COLO668 (cell line): Measurements from ENCODE around the gene FAM98A.

ENCODE experiments used
- DNase-seq: peaks from one replicate; lab custom pipeline; 2025; ENCODE audit not compliant: unreplicated experiment; lab: John Stamatoyannopoulos, UW

FAM98A gene

GRCh38 chr2:33599175-33599942 is at the start of gene FAM98A:
FAM98A (minus strand) TSS chr2:33599299; CDS start chr2:33599221, 78 bp downstream.
- DNase-seq = peak; percentile 98

DNA sequence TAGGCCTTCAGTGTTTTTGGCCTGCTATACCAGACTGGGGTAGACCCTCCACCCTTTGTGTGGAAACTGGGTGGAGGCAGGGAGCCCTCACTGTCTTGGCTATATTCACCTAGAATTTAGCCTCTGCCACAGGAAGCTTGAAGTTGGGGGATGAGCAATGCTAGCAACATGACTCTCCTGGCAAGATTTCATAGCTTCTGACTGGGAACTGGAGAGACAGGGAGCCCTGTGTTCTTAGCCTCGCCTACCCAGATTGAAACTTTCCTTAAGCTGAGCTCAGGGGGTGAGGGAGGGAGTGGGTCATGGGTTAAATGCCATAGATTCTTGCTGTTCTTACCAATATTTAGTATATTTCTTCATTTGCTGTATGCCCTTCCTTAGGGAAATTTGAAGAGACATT is 46.8 kb upstream of the FAM98A start:
- DNase-seq = no peak

GRCh38 chr2:33644215-33644614 is 45.1 kb upstream of the FAM98A start:
- DNase-seq = peak; percentile 2

GRCh38 chr2:33636001-33636400 is 36.9 kb upstream of the FAM98A start:
- DNase-seq = no peak

- DNase-seq = no peak
These were observed 35.3 kb upstream of the FAM98A start for GRCh38 chr2:33634261-33634910.

GRCh38 chr2:33633315-33633714 is 34.2 kb upstream of the FAM98A start:
- DNase-seq = no peak

GRCh38 chr2:33632831-33633230 is 33.7 kb upstream of the FAM98A start:
- no peak for DNase-seq

DNA sequence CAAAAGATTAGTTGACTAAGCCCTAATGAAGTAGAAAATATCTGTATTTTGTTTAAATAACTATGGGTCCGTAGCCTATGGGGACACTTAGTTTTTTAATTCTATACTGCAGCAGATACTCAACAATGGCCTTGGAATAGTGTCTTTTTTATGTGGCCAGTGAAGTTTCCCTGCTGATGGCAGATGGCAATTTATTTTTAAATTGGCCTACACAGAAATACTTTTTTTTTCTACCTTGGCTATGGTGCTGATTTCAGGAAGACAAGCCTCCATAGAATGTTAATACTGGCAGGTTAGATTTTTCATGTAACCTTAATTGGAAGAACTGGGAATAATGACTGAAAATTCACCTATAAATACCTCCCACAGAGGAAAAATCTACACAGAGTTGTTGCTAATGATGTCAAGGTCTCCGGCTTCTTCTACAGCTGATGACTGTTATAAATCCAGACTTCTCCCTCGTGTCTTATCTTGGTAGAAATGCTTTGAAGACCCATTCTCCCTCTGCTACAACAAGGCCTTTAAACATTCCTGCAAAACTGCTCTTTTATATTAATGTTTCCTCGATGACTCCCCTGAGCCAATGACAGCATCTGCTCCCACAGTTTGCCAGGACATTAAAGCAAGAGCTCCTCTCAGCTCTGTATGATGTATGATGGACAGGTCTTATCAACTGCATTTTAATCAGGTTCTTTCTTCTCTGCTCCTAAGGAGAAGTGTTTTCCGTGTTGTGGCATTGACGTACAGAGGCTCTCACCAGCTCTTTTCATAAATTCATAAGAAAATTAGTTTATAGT is 29.1 kb upstream of the FAM98A start:
- DNase-seq = no peak

DNA sequence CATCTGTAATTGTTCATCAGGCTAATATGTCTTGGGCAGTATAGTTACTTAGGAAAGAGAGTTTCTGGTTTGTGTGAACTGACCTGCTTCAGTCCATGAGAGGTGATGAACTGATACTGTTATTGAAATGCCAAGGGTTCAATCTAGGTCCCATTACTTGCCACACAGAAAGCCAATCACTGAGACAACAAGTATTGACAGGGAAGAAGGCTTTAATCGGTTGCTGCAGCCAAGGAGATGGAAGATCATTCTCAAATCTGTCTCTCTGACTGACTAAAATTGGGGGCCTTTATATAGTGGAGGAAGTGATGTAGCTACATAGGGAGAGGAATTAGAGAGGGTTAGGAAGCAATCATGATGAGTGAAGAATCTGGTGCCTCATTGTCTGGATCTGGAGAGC is 19.9 kb upstream of the FAM98A start:
- no peak for DNase-seq

GRCh38 chr2:33617989-33618388 is 18.9 kb upstream of the FAM98A start:
- DNase-seq = no peak

- DNase-seq = no peak
These were observed 18.3 kb upstream of the FAM98A start for GRCh38 chr2:33617401-33617800.

DNA sequence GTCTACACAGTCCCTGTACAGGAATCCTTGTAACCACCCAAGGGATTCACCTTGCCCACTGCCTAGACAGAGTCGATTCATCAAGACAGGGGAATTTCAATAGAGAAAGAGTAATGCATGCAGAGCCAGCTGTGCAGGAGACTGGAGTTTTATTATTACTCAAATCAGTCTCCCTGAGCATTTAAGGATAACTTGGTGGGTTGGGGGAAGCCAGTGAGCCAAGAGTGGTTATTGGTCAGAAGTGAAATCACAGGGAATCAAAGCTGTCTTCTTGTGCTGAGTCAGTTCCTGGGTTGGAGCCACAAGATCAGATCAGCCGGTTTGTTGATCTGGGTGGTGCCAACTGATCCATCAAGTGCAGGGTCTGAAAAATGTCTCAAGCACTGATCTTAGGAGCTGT is 17.8 kb upstream of the FAM98A start:
- no peak for DNase-seq

DNA sequence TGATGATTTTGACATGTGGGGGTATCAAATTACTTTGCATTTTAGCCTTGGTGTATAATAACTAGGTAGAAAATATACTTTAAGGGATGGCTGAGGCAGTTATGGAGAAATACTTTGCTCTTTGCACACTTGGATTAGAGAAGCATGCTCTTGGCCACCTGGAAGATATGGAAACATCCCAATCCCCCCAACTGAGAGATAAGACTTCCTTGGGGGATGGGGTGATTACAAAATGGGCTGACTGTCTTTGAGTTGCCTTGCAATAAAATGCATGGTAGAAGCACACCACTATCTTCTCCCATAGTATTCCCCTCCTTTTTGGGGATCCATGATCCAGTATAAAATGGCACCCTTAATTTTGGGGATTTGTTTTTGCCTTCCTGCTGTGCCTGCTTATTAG is 15.1 kb upstream of the FAM98A start:
- DNase-seq = no peak

DNA sequence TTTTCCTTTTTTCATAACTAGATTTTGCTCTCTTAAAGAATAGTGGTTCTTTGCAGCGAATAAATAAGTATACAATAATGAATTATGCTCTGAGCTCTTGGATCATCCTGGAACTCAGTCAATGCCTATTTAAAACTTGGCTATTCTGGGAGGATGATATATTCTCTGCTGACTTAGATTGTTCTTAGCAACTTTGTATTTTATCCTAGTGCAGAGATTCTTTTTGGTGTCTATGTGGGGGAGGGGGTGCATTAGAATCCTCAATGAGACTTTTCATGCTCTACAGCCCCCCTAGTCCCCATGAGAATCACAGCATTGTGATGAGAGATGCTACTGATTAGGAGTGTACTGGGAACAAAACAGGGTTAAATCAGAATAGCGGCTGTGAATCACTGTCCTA is 8.8 kb upstream of the FAM98A start:
- DNase-seq = no peak

DNA sequence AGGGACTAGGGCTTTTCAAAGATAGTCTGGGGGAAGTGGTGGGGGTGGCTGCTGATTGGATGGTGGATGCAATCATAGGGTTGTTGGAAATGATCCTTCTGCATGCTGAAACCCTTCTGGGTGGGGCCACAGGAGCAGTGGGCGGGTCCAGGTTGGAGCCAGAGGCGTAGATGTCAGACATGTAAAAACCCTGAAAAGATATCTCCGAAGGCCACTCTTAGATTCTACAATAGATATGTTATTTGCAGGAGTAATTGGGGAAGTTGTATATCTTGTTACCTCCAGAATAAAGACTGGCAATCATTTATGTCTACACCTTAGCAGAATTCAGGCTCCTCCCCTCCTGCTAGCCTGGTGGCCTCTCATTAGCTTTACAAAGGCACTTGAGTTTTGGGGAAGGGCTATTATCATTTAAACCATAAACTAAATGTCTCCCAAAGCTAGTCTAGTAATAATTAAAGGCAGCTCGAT is 8.2 kb upstream of the FAM98A start:
- DNase-seq = no peak

DNA sequence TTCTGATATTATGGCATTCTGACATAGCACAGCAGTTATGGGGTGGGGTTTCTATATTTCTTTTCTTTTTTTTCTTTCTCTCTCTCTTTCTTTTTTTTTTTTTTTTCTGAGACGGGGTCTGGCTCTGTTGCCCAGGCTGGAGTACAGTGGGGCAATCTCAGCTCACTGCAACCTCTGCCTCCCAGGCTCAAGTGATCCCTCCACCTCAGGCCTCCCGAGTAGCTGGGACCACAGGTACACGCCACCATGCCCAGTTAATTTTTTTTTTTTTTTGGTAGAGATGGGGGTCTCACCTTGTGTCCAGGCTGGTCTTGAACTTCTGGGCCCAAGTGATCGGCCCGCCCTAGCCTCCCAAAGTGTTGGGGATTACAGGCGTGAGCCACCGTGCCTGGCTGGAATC is 7.5 kb upstream of the FAM98A start:
- DNase-seq = no peak

DNA sequence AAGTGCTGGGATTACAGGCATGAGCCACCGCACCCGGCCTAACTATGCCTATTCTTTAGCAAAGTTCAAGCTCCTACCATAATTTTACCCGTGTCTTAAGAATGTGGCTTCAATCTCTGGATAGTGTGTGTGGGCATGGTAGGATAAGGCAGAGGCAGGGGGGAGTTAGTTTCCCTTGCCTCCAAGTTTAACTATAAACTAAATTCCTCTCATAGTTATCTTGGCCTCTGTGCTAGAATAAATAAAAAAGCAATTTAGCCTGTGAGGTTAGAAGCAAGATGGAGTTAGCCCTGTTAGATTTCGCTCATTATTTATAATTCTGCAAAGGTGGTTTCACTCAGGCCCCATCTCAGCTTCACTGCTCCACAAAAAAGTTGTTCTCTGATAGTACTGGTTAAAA is 7.0 kb upstream of the FAM98A start:
- no peak for DNase-seq

GRCh38 chr2:33605056-33605455 is 6.0 kb upstream of the FAM98A start:
- no peak for DNase-seq

GRCh38 chr2:33603416-33603815 is 4.3 kb upstream of the FAM98A start:
- no peak for DNase-seq

GRCh38 chr2:33602201-33602830 is 3.2 kb upstream of the FAM98A start:
- no peak for DNase-seq

DNA sequence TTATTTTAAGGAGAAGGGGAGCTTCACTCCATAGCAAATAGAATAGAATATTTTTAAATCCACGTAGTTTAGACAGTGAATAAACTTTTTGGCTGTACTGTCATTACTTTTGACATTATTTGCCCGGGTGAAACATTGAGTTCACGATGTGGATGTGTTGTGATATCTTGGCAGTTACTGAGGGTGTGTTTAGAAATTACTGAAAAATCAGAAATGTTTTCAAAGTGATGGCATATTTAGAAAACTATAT is 769 bp upstream of the FAM98A start:
- no peak for DNase-seq
